A673 (cell line): ENCODE data around the gene THOP1. TPM values are rescaled to one million over a fixed set of nuclear protein-coding genes. Genes with fewer than 3 reads are reported as not detected.

Experiments used
- BruUV-seq: library from RNA; stranded (reverse); fragments of 400-500 nt; replicated peaks from 2 replicates; lab custom pipeline; 2021; lab: Mats Ljungman, UMichigan
- CTCF ChIA-PET: fragments of 300-600 bp; sonication (Branson Sonifier 250); formaldehyde crosslinking; loops from one replicate; lab custom pipeline; 2022; ENCODE audit warnings: antibody characterized with exemption; lab: Charles Lee
- POLR2A ChIA-PET: fragments of 300-600 bp; sonication (Branson Sonifier 250); formaldehyde crosslinking; loops from one replicate; lab custom pipeline; 2022; ENCODE audit warnings: antibody characterized with exemption; ENCODE audit not compliant: low non-redundant PET; lab: Charles Lee
- DNase-seq: peaks from one replicate; pipeline ENCODE4 v3.0.0-alpha.2; 2015; ENCODE audit warnings: low spot score
- H3K27ac ChIP-seq: fragments of 200-600 bp; sonication (generic); 2 replicates; pipeline ENCODE4 v1.5.1; 2016; ENCODE audit warnings: mixed run types, low read depth, mild to moderate bottlenecking, mixed read lengths, antibody characterized with exemption, low read length; ENCODE audit not compliant: poor library complexity, severe bottlenecking
- H3K27me3 ChIP-seq: fragments of 200-600 bp; sonication (generic); replicated peaks from 2 replicates; pipeline ENCODE4 v1.6.1; 2017; ENCODE audit warnings: mixed run types, low read depth, mild to moderate bottlenecking, mixed read lengths, antibody characterized with exemption, low read length; ENCODE audit not compliant: insufficient read depth, poor library complexity
- H3K36me3 ChIP-seq: fragments of 200-600 bp; sonication (generic); 2 replicates; pipeline ENCODE4 v1.6.1; 2016; ENCODE audit warnings: mixed run types, mild to moderate bottlenecking, mixed read lengths, antibody characterized with exemption, low read length; ENCODE audit not compliant: insufficient read depth, poor library complexity, severe bottlenecking
- H3K4me1 ChIP-seq: fragments of 200-600 bp; sonication (generic); 2 replicates; pipeline ENCODE4 v1.6.1; 2017; ENCODE audit warnings: mixed run types, mild to moderate bottlenecking, mixed read lengths, antibody characterized with exemption, low read length; ENCODE audit not compliant: insufficient read depth, poor library complexity, severe bottlenecking
- H3K4me3 ChIP-seq: fragments of 200-600 bp; sonication (generic); 2 replicates; pipeline ENCODE4 v1.5.1; 2016; ENCODE audit warnings: low read depth, mixed run types, mild to moderate bottlenecking, mixed read lengths, low read length; ENCODE audit not compliant: poor library complexity, severe bottlenecking
- H3K9me3 ChIP-seq: fragments of 200-600 bp; sonication (generic); 2 replicates; pipeline ENCODE4 v1.6.1; 2016; ENCODE audit warnings: mixed run types, low read depth, mild to moderate bottlenecking, mixed read lengths, antibody characterized with exemption, low read length; ENCODE audit not compliant: poor library complexity, severe bottlenecking
- CTCF ChIP-seq: fragments of 300-800, 200-600 bp; sonication (generic); conservative IDR thresholded peaks from 2 replicates; pipeline ENCODE4 v1.5.1; 2017; ENCODE audit warnings: low read depth, mild to moderate bottlenecking, antibody characterized with exemption, low read length, moderate library complexity, mixed read lengths
- EZH2 ChIP-seq: fragments of 200-600 bp; sonication (generic); IDR thresholded peaks from 2 replicates; pipeline ENCODE4 v1.6.1; 2017; ENCODE audit warnings: borderline replicate concordance, low read depth, mild to moderate bottlenecking, mixed read lengths, antibody characterized with exemption, low read length; ENCODE audit not compliant: poor library complexity, severe bottlenecking
- intact Hi-C: fragments of 100-400 bp; cut with micrococcal nuclease; formaldehyde crosslinking; loops from one replicate; pipeline ENCODE4 v1.10.0; 2022; ENCODE audit not compliant: unreplicated experiment
- total RNA-seq: library from RNA; stranded (reverse); gene quantifications from 2 replicates; pipeline ENCODE4 v1.2.3, GENCODE V29; 2021

Gene THOP1
- total RNA-seq, 1 experiment from 2014 or later = 186 TPM

- Histone ChIP-seq H3K36me3 (peaks cover 29% of the 10 kb centered on the region), H3K27me3 (no peaks in the 10 kb centered on the region), H3K9me3 (peaks cover 66% of the 10 kb centered on the region), H3K4me3 (no peak overlapping the region), H3K4me1 (no peaks in the 10 kb centered on the region), H3K27ac (no peak overlapping the region)
- ChIA-PET CTCF (no interaction called here), POLR2A (no interaction called here)
- no peak for DNase-seq
- BruUV-seq = no TSS peak
- TF ChIP-seq CTCF = no peak
- no peak for TF ChIP-seq EZH2
- intact Hi-C loops = no loop called here
Observed at GRCh38 chr19:2852598-2852997, 67.3 kb downstream of the THOP1 start.

GRCh38 chr19:2853015-2853606, 67.8 kb downstream of the THOP1 start:
- intact Hi-C loops = no loop called here
- CTCF ChIA-PET = no interaction called here
- TF ChIP-seq EZH2 (no peak), CTCF (no peak)
- H3K4me1 ChIP-seq = no peaks in the 10 kb centered on the region
- H3K36me3 ChIP-seq = peaks cover 29% of the 10 kb centered on the region
- BruUV-seq = no TSS peak
- no peaks in the 10 kb centered on the region for H3K27me3 ChIP-seq
- no peak for DNase-seq
- no peak overlapping the region for H3K27ac ChIP-seq
- POLR2A ChIA-PET = no interaction called here
- H3K9me3 ChIP-seq = peaks cover 66% of the 10 kb centered on the region
- no peak overlapping the region for H3K4me3 ChIP-seq

DNA sequence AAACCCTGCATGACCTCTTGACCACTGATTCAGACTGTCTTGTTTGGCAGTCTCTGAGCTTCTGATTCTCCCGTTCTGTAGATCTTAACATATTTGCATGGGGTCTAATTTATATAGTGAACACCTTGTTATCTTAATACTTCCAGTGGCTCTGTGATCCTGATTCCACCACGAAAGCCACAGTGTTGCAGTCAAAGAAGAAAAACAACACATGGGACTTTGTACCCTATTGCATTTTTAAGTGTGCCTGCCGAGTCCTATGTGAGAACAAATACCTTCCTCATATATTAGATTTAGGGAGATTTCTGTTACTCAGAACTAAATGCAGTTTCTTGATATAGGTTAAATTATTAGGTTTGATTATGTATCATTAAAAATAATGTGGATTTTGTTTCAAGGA, 69.5 kb downstream of the THOP1 start:
- BruUV-seq = no TSS peak

More for the DNA sequence above, 69.5 kb downstream of the THOP1 start:
- H3K36me3 ChIP-seq = peaks cover 29% of the 10 kb centered on the region
- H3K27ac ChIP-seq = no peak overlapping the region
- H3K27me3 ChIP-seq = no peaks in the 10 kb centered on the region
- no peak for DNase-seq
- TF ChIP-seq CTCF = no peak
- no peak for TF ChIP-seq EZH2
- ChIA-PET POLR2A (no interaction called here), CTCF (no interaction called here)
- H3K9me3 ChIP-seq = peaks cover 73% of the 10 kb centered on the region
- no peak overlapping the region for H3K4me3 ChIP-seq
- no peaks in the 10 kb centered on the region for H3K4me1 ChIP-seq
- intact Hi-C loops = no loop called here
